Upper lobe of right lung (tissue), 1 donor: ENCODE data around the gene RELT. TPM values are rescaled to one million over a fixed set of nuclear protein-coding genes. Genes with fewer than 3 reads are reported as not detected.

ENCODE experiments used
- ATAC-seq: fragments of 200-7000 bp; cut with Tn5 transposase; one replicate; pipeline ENCODE4 v1.9.1; 2020; ENCODE audit warnings: mild to moderate bottlenecking, moderate library complexity
- DNase-seq: peaks from one replicate; pipeline ENCODE4 v3.0.0-alpha.2; 2020
- H3K27ac ChIP-seq: fragments of 200-600 bp; one replicate; pipeline ENCODE4 v1.8.0; 2022
- H3K27me3 ChIP-seq: fragments of 200-600 bp; one replicate; pipeline ENCODE4 v1.8.0; 2022; ENCODE audit warnings: mild to moderate bottlenecking
- H3K36me3 ChIP-seq: fragments of 200-600 bp; one replicate; pipeline ENCODE4 v1.8.0; 2022
- H3K4me1 ChIP-seq: fragments of 200-600 bp; one replicate; pipeline ENCODE4 v1.8.0; 2022
- H3K4me3 ChIP-seq: fragments of 200-600 bp; one replicate; pipeline ENCODE4 v1.8.0; 2022; ENCODE audit warnings: mild to moderate bottlenecking
- H3K9me3 ChIP-seq: fragments of 200-600 bp; one replicate; pipeline ENCODE4 v1.8.0; 2022
- CTCF ChIP-seq: fragments of 200-600 bp; IDR thresholded peaks from one replicate; pipeline ENCODE4 v1.8.0; 2022; ENCODE audit warnings: antibody characterized with exemption
- intact Hi-C: fragments of 100-400 bp; cut with DNase I; formaldehyde crosslinking; loops from one replicate; pipeline ENCODE4 v1.11.0; 2022
- total RNA-seq: library from RNA; stranded (reverse); fragmentation: NEBNext Ultra II Directional; extraction: Animal tissue kit (Norgen Biotek cat#: 25700); gene quantifications from one replicate; pipeline ENCODE4 v1.2.1, GENCODE V29; 2021
- donor health status: DM: no; HTN: yes; CAD: no; lungs with severe emphysema.

The RELT gene
- total RNA-seq, 1 donor from 2014 or later: 11.7 TPM

DNA sequence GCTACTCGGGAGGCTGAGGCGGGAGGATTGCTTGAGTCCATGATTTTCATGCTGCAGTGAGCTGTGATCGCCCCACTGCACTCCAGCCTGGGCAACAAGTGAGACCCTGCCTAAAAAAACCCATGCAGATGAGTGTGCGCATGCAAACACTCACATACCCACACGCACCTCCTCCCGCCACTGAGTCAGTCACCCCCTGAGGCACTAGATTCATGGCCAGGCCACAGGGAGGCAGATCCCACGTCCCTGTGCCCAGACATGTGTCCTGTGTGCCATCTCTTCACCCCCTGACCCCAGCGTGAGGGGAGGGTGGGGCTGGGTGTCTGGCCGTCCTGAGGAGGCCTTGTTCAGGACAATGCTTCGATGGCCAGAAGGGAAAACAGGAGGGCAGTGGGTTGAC lies 15.5 kb downstream of the RELT start:
- ATAC-seq (no peak), DNase-seq (no peak)
- no peak overlapping the region for H3K4me3 ChIP-seq
- H3K27ac ChIP-seq: no peak overlapping the region
- H3K27me3 ChIP-seq: no peaks in the 10 kb centered on the region
- intact Hi-C loops: no loop called here
- H3K9me3 ChIP-seq: no peaks in the 10 kb centered on the region
- peaks cover 17% of the 10 kb centered on the region for H3K4me1 ChIP-seq
- TF ChIP-seq CTCF: no peak
- H3K36me3 ChIP-seq: no peaks in the 10 kb centered on the region

- TF ChIP-seq CTCF: no peak
- no peaks in the 10 kb centered on the region for H3K27me3 ChIP-seq
- H3K27ac ChIP-seq: no peak overlapping the region
- peaks cover 11% of the 10 kb centered on the region for H3K4me1 ChIP-seq
- H3K36me3 ChIP-seq: peaks cover 3% of the 10 kb centered on the region
- no peak overlapping the region for H3K4me3 ChIP-seq
- ATAC-seq: no peak
- intact Hi-C loops: no loop called here
- H3K9me3 ChIP-seq: no peaks in the 10 kb centered on the region
- DNase-seq: no peak
These were observed 16.2 kb downstream of the RELT start for GRCh38 chr11:73392108-73393010.

DNA sequence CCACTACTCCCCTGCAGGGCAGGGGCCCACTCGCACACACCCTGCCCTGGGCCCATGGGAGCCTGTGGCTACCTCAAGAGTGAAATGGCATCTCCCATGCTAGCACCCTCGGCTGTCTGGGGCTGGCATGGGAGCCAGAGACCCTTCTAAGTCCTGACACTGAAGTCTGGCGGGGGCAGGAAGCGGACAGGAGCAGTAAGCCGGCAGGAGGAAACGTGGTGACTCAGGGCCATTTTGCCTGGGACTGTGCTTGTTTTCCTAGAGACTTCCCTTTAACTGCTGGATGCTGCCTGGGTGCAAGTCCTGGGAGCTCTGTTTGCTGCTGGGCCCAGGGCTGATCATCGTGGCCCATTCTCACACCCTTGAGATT lies 16.8 kb downstream of the RELT start:
- Histone ChIP-seq H3K4me1 (peaks cover 4% of the 10 kb centered on the region), H3K4me3 (no peak overlapping the region), H3K36me3 (peaks cover 7% of the 10 kb centered on the region), H3K27ac (no peak overlapping the region), H3K9me3 (no peaks in the 10 kb centered on the region), H3K27me3 (no peaks in the 10 kb centered on the region)
- ATAC-seq: no peak
- no peak for DNase-seq
- TF ChIP-seq CTCF: no peak
- intact Hi-C loops: no loop called here

- DNase-seq (peak; percentile 81), ATAC-seq (peak; percentile 79)
- intact Hi-C loops: no loop called here
- peak; percentile 77 for TF ChIP-seq CTCF
- Histone ChIP-seq H3K4me3 (no peak overlapping the region), H3K27me3 (no peaks in the 10 kb centered on the region), H3K4me1 (no peaks in the 10 kb centered on the region), H3K27ac (no peak overlapping the region), H3K36me3 (peaks cover 7% of the 10 kb centered on the region), H3K9me3 (no peaks in the 10 kb centered on the region)
These were observed 17.5 kb downstream of the RELT start for GRCh38 chr11:73393479-73394415.

- intact Hi-C loops: no loop called here
- no peak for TF ChIP-seq CTCF
- H3K9me3 ChIP-seq: no peaks in the 10 kb centered on the region
- no peaks in the 10 kb centered on the region for H3K27me3 ChIP-seq
- DNase-seq: peak; percentile 61
- H3K27ac ChIP-seq: no peak overlapping the region
- peaks cover 7% of the 10 kb centered on the region for H3K36me3 ChIP-seq
- no peak overlapping the region for H3K4me3 ChIP-seq
- H3K4me1 ChIP-seq: no peaks in the 10 kb centered on the region
- no peak for ATAC-seq
These were observed 18.5 kb downstream of the RELT start for GRCh38 chr11:73394416-73395296.
